GM12872 (cell line): ENCODE results near the gene CDK2.

ENCODE experiments used
- CTCF ChIP-seq: IDR thresholded peaks from 3 replicates; pipeline ENCODE4 v1.5.1; 2011; ENCODE audit warnings: low read depth, mild to moderate bottlenecking, low read length, moderate library complexity; ENCODE audit not compliant: insufficient read depth

Gene CDK2

GRCh38 chr12:55933799-55934742 is 32.6 kb upstream of the CDK2 start:
- TF ChIP-seq CTCF: no peak

- no peak for TF ChIP-seq CTCF
Measured at GRCh38 chr12:55934773-55935172, 31.9 kb upstream of the CDK2 start.

- no peak for TF ChIP-seq CTCF
Measured at GRCh38 chr12:55935738-55936151, 30.9 kb upstream of the CDK2 start.

GRCh38 chr12:55937981-55938380 is 28.6 kb upstream of the CDK2 start:
- TF ChIP-seq CTCF: no peak

- TF ChIP-seq CTCF: no peak
Measured at GRCh38 chr12:55938826-55939501, 27.7 kb upstream of the CDK2 start.

- TF ChIP-seq CTCF: peak; percentile 96
Measured at GRCh38 chr12:55940065-55940732, 26.4 kb upstream of the CDK2 start.

GRCh38 chr12:55942055-55942454 is 24.6 kb upstream of the CDK2 start:
- no peak for TF ChIP-seq CTCF
